GM19452 (cell line): Measurements from ENCODE around the gene DGKA.
"Not testable (repeated sequence)": the region's sequence is repeated elsewhere in the genome, so short reads cannot be mapped to it uniquely, and the experiment has no call there.

Experiments used
- ATAC-seq: cut with Tn5 transposase; IDR thresholded peaks from one replicate; pipeline ENCODE4 v1.9.1; 2021; ENCODE audit not compliant: unreplicated experiment

DGKA gene

GRCh38 chr12:55996715-55997534, 66.0 kb downstream of the DGKA start, which contains the start of gene SUOX:
SUOX (plus strand) TSS chr12:55997276; CDS start chr12:56002222, 4,946 bp downstream.
- peak; percentile 99 for ATAC-seq

GRCh38 chr12:55997535-55997859, 66.5 kb downstream of the DGKA start:
- ATAC-seq = no peak

- not testable (repeated sequence) for ATAC-seq
These were observed 68.6 kb downstream of the DGKA start for GRCh38 chr12:55999522-55999921.

- not testable (repeated sequence) for ATAC-seq
These were observed 69.1 kb downstream of the DGKA start for GRCh38 chr12:55999999-56000540.

- ATAC-seq = no peak
These were observed 70.6 kb downstream of the DGKA start for GRCh38 chr12:56001487-56002100.

GRCh38 chr12:56003376-56003775, 72.4 kb downstream of the DGKA start:
- not testable (repeated sequence) for ATAC-seq
